Naive thymus-derived CD8-positive, alpha-beta T cell (primary cell): ENCODE measurements around the gene CA5A. TPM values are rescaled to one million over a fixed set of nuclear protein-coding genes. Genes with fewer than 3 reads are reported as not detected.

Experiments
- ATAC-seq, 2 donors: fragments of 150-1000 bp; cut with Tn5 transposase in 1 of 2; sonication (Bioruptor Pico), chemical (Tn5 transposase) in 1 of 2; 1 replicate in 1 of 2; 2 replicates in 1 of 2; pipeline ENCODE4 v1.10.0; 2021; ENCODE audit warnings: mild to moderate bottlenecking in 2 of 2, moderate library complexity in 2 of 2
- POLR2A ChIA-PET: fragments of 350-600 bp; sonication (Branson Sonifier 250); formaldehyde crosslinking; loops from one replicate; lab custom pipeline; 2021; ENCODE audit warnings: antibody characterized with exemption; lab: Charles Lee
- DNase-seq, 10 donors: peaks; one replicate each; pipeline versions ENCODE4 v3.0.0 to v3.0.0-alpha.2; 2020 to 2022
- H3K27ac Mint-ChIP-seq, 10 donors: one replicate each; pipeline ENCODE4 v1.8.0; 2020 to 2022; ENCODE audit warnings: mild to moderate bottlenecking in 10 of 10, mixed read lengths in 10 of 10, moderate library complexity in 4 of 10, inconsistent platforms in 1 of 10
- H3K27me3 Mint-ChIP-seq, 5 donors: one replicate each; pipeline ENCODE4 v1.8.0; 2021 to 2022; ENCODE audit warnings: mixed read lengths in 5 of 5
- H3K36me3 Mint-ChIP-seq, 3 donors: one replicate each; pipeline ENCODE4 v1.8.0; 2020 to 2022; ENCODE audit warnings: mixed read lengths in 3 of 3, mild to moderate bottlenecking in 2 of 3, inconsistent platforms in 1 of 3
- H3K4me1 Mint-ChIP-seq, 4 donors: one replicate each; pipeline ENCODE4 v1.8.0; 2021 to 2022; ENCODE audit warnings: mixed read lengths in 4 of 4
- H3K4me3 Mint-ChIP-seq, 10 donors: one replicate each; pipeline ENCODE4 v1.8.0; 2020 to 2022; ENCODE audit warnings: mild to moderate bottlenecking in 10 of 10, mixed read lengths in 10 of 10, moderate library complexity in 6 of 10, inconsistent platforms in 1 of 10
- H3K9me3 Mint-ChIP-seq, 9 donors: one replicate each; pipeline ENCODE4 v1.8.0; 2020 to 2022; ENCODE audit warnings: mixed read lengths in 9 of 9, mild to moderate bottlenecking in 3 of 9, inconsistent platforms in 1 of 9, moderate library complexity in 1 of 9
- polyA plus RNA-seq, 3 donors: library from polyadenylated mRNA; unstranded; fragments of 300-500 nt; fragmentation: Illumina TruSeq; gene quantifications; one replicate each; pipeline ENCODE4 v1.2.3, GENCODE V29; 2021
- total RNA-seq, 8 experiments: library from RNA in 2 of 8; stranded (reverse) in 2 of 8; gene quantifications; one replicate each; pipeline ENCODE4 v1.2.3 and lab custom pipeline; 2021 to 2026

Gene CA5A
- total and polyA plus RNA-seq, 5 experiments from 2014 or later = not detected

DNA sequence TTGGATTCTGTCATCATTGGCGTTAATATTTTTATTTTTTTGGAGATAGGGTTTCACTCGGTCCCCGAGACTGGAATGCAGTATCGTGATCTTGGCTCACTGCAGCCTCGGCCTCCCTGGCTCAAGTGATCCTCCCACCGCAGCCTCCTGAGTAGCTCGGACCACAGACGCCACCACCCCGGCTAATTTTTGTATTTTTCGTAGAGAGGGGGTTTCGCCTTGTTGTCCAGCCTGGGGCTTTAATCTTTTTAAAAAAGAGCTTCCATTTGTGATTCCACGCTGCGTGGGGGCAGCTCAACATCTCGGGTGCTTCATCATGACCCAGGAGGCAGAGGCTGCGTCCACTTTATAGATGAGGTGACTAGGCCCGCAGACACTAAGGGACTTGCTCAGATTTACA, 16.4 kb upstream of the CA5A start:
- ATAC-seq (no peak), DNase-seq (no peak)
- Mint-ChIP-seq H3K27me3 (peaks cover 0 to under 1% (median 0%) of the 10 kb centered on the region in 5 donors), H3K27ac (peak overlapping the region; percentile 76 to 97 (median 94)), H3K9me3 (no peaks in the 10 kb centered on the region), H3K36me3 (peaks cover 0 to 22% (median 0%) of the 10 kb centered on the region in 3 donors), H3K4me1 (peaks cover 31 to 85% (median 56%) of the 10 kb centered on the region in 4 donors), H3K4me3 (peak overlapping the region; percentile 74 to 95 (median 90))
- POLR2A ChIA-PET = no interaction called here

DNA sequence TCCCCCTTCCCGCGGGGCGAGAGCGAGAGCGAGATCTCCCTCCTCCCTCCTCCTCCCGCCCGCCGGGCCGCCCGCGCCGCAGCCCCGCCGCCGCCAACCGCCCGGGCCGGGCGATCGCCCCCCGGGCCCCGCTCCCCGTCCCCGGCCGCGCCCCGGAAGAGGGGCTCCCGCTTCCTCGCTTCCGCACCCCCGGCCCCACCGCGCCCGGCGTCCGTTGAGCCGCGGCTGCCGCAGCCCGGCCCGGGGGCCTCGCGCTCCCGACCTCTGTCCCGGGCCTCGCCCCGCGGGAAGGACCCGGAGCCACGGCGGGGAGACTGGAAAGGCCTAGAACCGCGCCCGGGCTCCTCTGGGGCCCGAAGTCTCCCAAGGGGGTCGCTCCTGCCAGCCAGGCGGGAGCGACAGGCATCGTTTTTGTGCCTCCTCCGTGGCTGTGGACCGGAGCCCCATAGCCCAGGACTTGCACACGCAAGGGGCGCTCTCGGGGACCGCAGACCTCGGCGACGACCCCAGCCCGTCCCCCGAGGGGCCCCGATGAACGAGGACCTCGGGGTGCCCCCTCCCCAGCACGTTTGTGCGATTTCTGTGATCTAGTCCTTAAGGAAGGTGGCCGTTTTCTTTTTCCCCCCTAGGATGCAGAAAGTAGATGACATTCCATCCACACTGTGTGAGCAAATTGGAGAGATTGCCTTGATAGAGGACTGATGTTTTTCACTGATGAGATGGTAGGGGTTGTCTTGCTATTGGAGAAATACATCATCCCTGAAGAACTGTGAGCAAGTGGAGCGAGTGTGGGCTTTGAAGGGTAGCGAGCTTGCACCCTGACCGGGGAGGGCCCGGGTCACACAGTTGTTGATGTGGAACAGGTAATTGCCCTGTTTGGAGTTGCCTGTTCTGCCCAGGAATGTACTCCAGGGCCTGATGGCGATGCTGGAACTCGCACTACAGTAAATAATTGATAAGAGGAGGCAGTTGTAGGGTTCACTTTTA, 15.5 kb upstream of the CA5A start:
- Mint-ChIP-seq H3K4me3 (peak overlapping the region; percentile 87 to 100 (median 100)), H3K27me3 (peaks cover 0 to 3% (median 0%) of the 10 kb centered on the region in 5 donors), H3K4me1 (peaks cover 28 to 77% (median 48%) of the 10 kb centered on the region in 4 donors), H3K36me3 (peaks cover 0 to 15% (median 0%) of the 10 kb centered on the region in 3 donors), H3K27ac (peak overlapping the region; percentile 76 to 100 (median 98)), H3K9me3 (no peaks in the 10 kb centered on the region)
- peak in 1 of 10 donors; percentile 16 for DNase-seq
- ATAC-seq = no peak
- POLR2A ChIA-PET = interaction anchor here (0.8 to 1.4 kb wide), 10 partner anchors 9 to 618 kb away, joined by 3 to 14 read pairs (median 4); partner anchors contain the start of genes FBXO31, KLHDC4, SLC7A5 and ZC3H18

- peaks cover 0 to 3% (median 0%) of the 10 kb centered on the region in 5 donors for H3K27me3 Mint-ChIP-seq
Measured at GRCh38 chr16:87950765-87951551, 14.6 kb upstream of the CA5A start, which contains the start of gene BANP. Gene BANP (plus strand): TSS chr16:87951434. CDS start chr16:87975116, 23,682 bp downstream.

DNA sequence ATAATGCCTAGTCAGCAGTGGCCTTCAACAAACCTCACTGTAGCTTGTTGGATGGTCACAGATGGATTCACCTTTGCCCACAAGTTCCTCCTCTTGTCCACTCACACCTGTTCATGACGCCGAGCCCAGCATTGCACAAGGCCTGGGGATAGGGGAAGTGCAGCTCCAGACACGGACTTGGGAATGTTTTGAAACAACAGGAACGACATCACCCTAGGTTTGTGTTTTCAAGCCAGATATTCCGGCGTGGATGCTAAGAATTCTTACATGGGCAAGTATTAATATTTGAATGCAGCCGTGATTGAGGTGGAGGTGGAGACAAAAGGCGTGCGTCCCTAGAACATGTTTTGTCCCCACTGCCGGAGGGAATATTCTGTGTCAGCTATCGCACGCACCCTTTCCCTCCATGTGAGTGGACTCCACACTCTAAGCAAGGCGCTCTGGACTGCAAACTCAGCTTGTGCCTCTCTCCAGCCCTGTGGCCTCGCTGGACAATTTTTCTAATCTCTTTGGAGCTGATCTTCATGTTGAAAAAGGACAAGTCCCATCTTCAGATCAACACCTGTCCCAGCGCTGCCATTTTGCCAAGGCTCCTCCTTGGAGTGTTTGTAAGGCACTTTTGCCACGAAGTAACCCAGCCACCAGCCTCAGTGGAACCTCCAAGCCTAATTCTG, 12.9 kb upstream of the CA5A start:
- Mint-ChIP-seq H3K36me3 (peaks cover 0 to 10% (median 0%) of the 10 kb centered on the region in 3 donors), H3K4me3 (peak overlapping the region in 8 of 10 donors; percentile 18 to 65 (median 42)), H3K4me1 (peaks cover 17 to 56% (median 28%) of the 10 kb centered on the region in 4 donors), H3K9me3 (no peaks in the 10 kb centered on the region), H3K27me3 (peaks cover 0 to 3% (median 0%) of the 10 kb centered on the region in 5 donors), H3K27ac (peak overlapping the region in 5 of 10 donors; percentile 10 to 77 (median 53))
- ATAC-seq = no peak
- POLR2A ChIA-PET = no interaction called here
- DNase-seq = no peak

More at GRCh38 chr16:87950765-87951551, 14.6 kb upstream of the CA5A start, which contains the start of gene BANP:
- POLR2A ChIA-PET = interaction anchor here (0.8 to 1.4 kb wide), 11 partner anchors 10 to 620 kb away, joined by 3 to 14 read pairs (median 4); partner anchors contain the start of genes FBXO31, KLHDC4, SLC7A5 and ZC3H18
- H3K4me1 Mint-ChIP-seq = peaks cover 23 to 68% (median 40%) of the 10 kb centered on the region in 4 donors
- H3K36me3 Mint-ChIP-seq = peaks cover 0 to 14% (median 0%) of the 10 kb centered on the region in 3 donors
- peak; percentile 95 to 96 for ATAC-seq
- H3K4me3 Mint-ChIP-seq = peak within 1 kb of the TSS; percentile 95 to 100 (median 100)
- H3K27ac Mint-ChIP-seq = peak within 1 kb of the TSS; percentile 98 to 100 (median 100)
- DNase-seq = peak; percentile 95 to 99 (median 98)
- no peaks in the 10 kb centered on the region for H3K9me3 Mint-ChIP-seq

- H3K27me3 Mint-ChIP-seq = peaks cover 0 to 3% (median 0%) of the 10 kb centered on the region in 5 donors
- H3K4me3 Mint-ChIP-seq = peak overlapping the region in 1 of 10 donors; percentile 70
- ATAC-seq (no peak), DNase-seq (no peak)
- peaks cover 12 to 50% (median 23%) of the 10 kb centered on the region in 4 donors for H3K4me1 Mint-ChIP-seq
- H3K36me3 Mint-ChIP-seq = peaks cover 0 to 5% (median 0%) of the 10 kb centered on the region in 3 donors
- POLR2A ChIA-PET = no interaction called here
- H3K27ac Mint-ChIP-seq = peak overlapping the region in 2 of 10 donors; percentile 11 to 77
- no peaks in the 10 kb centered on the region for H3K9me3 Mint-ChIP-seq
Measured at GRCh38 chr16:87948735-87949070, 12.4 kb upstream of the CA5A start.

- ATAC-seq (no peak), DNase-seq (no peak)
- H3K4me3 Mint-ChIP-seq = peak overlapping the region in 4 of 10 donors; percentile 3 to 70 (median 6)
- peaks cover 0 to under 1% (median 0%) of the 10 kb centered on the region in 3 donors for H3K36me3 Mint-ChIP-seq
- no peaks in the 10 kb centered on the region for H3K9me3 Mint-ChIP-seq
- POLR2A ChIA-PET = no interaction called here
- H3K4me1 Mint-ChIP-seq = peaks cover 8 to 45% (median 17%) of the 10 kb centered on the region in 4 donors
- H3K27ac Mint-ChIP-seq = peak overlapping the region in 6 of 10 donors; percentile 17 to 77 (median 40)
- H3K27me3 Mint-ChIP-seq = peaks cover 0 to 3% (median 0%) of the 10 kb centered on the region in 5 donors
Measured at GRCh38 chr16:87948119-87948545, 11.8 kb upstream of the CA5A start.

- no peak for DNase-seq
- H3K27ac Mint-ChIP-seq = peak overlapping the region in 8 of 10 donors; percentile 17 to 77 (median 42)
- H3K4me3 Mint-ChIP-seq = peak overlapping the region in 3 of 10 donors; percentile 3 to 70 (median 59)
- H3K9me3 Mint-ChIP-seq = no peaks in the 10 kb centered on the region
- peaks cover 0 to 3% (median 0%) of the 10 kb centered on the region in 5 donors for H3K27me3 Mint-ChIP-seq
- POLR2A ChIA-PET = no interaction called here
- ATAC-seq = no peak
- no peaks in the 10 kb centered on the region for H3K36me3 Mint-ChIP-seq
- peaks cover 8 to 40% (median 14%) of the 10 kb centered on the region in 4 donors for H3K4me1 Mint-ChIP-seq
Measured at GRCh38 chr16:87947356-87948118, 11.2 kb upstream of the CA5A start.

DNA sequence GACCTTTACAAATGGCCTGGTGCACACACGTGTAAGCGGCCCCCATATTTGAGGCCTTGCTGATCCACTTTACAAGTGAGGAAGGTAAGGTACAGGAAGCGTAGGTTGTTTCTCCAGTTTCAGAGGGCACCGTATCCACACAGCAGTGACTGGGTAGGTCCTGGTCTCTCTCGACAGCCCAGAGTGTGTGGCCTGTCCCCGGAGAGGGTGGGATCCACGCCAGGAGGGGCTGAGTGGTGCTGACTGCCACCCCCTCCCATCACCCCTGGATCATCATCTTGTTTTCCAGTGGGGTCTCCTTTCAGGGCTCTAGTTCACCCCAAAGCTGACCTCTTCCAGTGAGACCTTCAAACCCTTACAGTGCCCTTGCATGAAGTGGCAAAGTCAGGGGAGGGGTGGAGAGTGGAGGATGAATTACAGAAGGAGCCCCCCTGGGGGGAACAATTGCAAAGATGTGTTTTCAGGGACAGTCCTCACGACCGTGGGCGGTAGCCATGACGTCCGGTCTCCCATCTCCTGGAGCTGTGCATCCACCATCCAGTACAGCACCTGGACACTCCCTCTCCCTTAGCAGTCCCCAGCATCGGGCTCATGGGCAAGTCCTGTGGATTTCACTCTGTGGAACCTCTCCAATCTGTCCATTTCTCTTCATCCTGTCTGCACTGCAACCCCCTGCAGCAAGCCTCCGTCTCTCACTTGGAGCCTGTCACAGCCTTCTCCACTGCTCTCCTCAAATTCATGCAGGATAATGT, 10.4 kb upstream of the CA5A start:
- Mint-ChIP-seq H3K4me3 (peak overlapping the region in 2 of 10 donors; percentile 42 to 59), H3K4me1 (peaks cover under 1 to 33% (median 9%) of the 10 kb centered on the region in 4 donors), H3K27me3 (peaks cover 0 to 3% (median 0%) of the 10 kb centered on the region in 5 donors), H3K9me3 (no peaks in the 10 kb centered on the region), H3K27ac (peak overlapping the region in 1 of 10 donors; percentile 83), H3K36me3 (no peaks in the 10 kb centered on the region)
- POLR2A ChIA-PET = no interaction called here
- DNase-seq (no peak), ATAC-seq (no peak)

GRCh38 chr16:87945351-87946042, 9.2 kb upstream of the CA5A start:
- peak; percentile 92 for ATAC-seq
- Mint-ChIP-seq H3K9me3 (no peaks in the 10 kb centered on the region), H3K27ac (peak overlapping the region; percentile 14 to 90 (median 83)), H3K4me1 (peaks cover 0 to 28% (median 7%) of the 10 kb centered on the region in 4 donors), H3K27me3 (peaks cover 0 to 3% (median 0%) of the 10 kb centered on the region in 5 donors), H3K36me3 (no peaks in the 10 kb centered on the region), H3K4me3 (peak overlapping the region; percentile 58 to 83 (median 72))
- peak in 6 of 10 donors; percentile 24 to 68 (median 40) for DNase-seq
- POLR2A ChIA-PET = interaction anchor here (0.7 kb wide), 1 partner anchor 50 kb away, joined by 3 read pairs; no protein-coding TSS in a partner anchor

DNA sequence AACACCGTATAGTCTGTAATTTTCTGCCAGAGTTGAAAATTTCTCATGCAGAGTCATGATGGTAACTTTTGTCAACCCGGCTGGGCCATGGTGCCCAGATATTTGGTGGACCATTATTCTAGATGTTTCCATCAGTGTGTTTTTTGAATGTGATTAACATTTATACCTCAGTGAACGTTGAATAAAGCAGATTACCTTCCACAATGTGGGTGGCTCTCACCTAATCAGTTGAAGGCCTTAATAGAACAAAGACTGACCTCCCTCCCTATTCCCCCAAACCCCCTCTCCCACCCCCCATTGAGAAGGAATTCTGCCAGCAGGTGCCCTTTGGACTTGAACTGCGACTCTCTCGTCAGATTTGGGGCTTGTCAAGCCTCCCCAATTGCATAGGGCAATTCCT, 6.4 kb upstream of the CA5A start:
- Mint-ChIP-seq H3K4me3 (no peak overlapping the region), H3K27me3 (peaks cover 0 to 2% (median 0%) of the 10 kb centered on the region in 5 donors), H3K4me1 (peaks cover 0 to 6% (median 3%) of the 10 kb centered on the region in 4 donors), H3K27ac (no peak overlapping the region), H3K9me3 (no peaks in the 10 kb centered on the region), H3K36me3 (no peaks in the 10 kb centered on the region)
- DNase-seq = no peak
- no peak for ATAC-seq
- POLR2A ChIA-PET = interaction anchor here (0.6 kb wide), 1 partner anchor 15 kb away, joined by 3 read pairs; no protein-coding TSS in a partner anchor
